GM12878 (cell line): ENCODE data around the gene TSKU. TPM values are rescaled to one million over a fixed set of nuclear protein-coding genes. Genes with fewer than 3 reads are reported as not detected.

Source experiments
- ATAC-seq: fragments of 200-7000 bp; cut with Tn5 transposase; 3 replicates; pipeline ENCODE4 v1.9.1; 2020; ENCODE audit warnings: mild to moderate bottlenecking, moderate library complexity
- BruUV-seq: library from RNA; stranded (reverse); fragments of 400-500 nt; replicated peaks from 2 replicates; lab custom pipeline; 2021; lab: Mats Ljungman, UMichigan
- CTCF ChIA-PET: fragments of 300-600 bp; sonication (Branson Sonifier 250); formaldehyde crosslinking; extraction: SDS; loops from one replicate; lab custom pipeline; 2021; ENCODE audit warnings: inconsistent platforms; lab: Yijun Ruan, JAX
- POLR2A ChIA-PET: fragments of 350-600 bp; formaldehyde crosslinking; extraction: SDS; loops from one replicate; lab custom pipeline; 2021; ENCODE audit warnings: inconsistent platforms; lab: Charles Lee
- RAD21 ChIA-PET: fragments of 300-600 bp; sonication (Branson Sonifier 250); formaldehyde crosslinking; loops from one replicate; lab custom pipeline; 2023; ENCODE audit warnings: antibody characterized with exemption; ENCODE audit not compliant: unreplicated experiment; lab: Charles Lee
- SMC1A ChIA-PET: fragments of 300-600 bp; sonication (Branson Sonifier 250); formaldehyde crosslinking; loops from one replicate; lab custom pipeline; 2023; ENCODE audit not compliant: unreplicated experiment, uncharacterized antibody; lab: Charles Lee
- DNase-seq: peaks from one replicate; pipeline ENCODE4 v3.0.0-alpha.2; 2011; ENCODE audit warnings: low read depth, low spot score
- FAIRE-seq: peaks from 3 replicates; lab custom pipeline; 2011; peaks lifted over from hg19 to GRCh38; lab: Jason Lieb, UNC
- H2AFZ ChIP-seq: 2 replicates; pipeline ENCODE4 v1.6.0; 2011; ENCODE audit warnings: low read depth, low read length, control low read depth; ENCODE audit not compliant: control insufficient read depth
- H3K27ac ChIP-seq: 2 replicates; pipeline ENCODE4 v1.5.1; 2011; ENCODE audit warnings: control low read depth; ENCODE audit not compliant: control insufficient read depth, insufficient read depth
- H3K27me3 ChIP-seq, 2 experiments: replicated peaks in 1 of 2; 2 replicates each; pipeline versions ENCODE4 v1.6.0 to v1.6.1; 2011; ENCODE audit warnings: low read length in 1 of 2; ENCODE audit not compliant: control insufficient read depth in 2 of 2, insufficient read depth in 2 of 2
- H3K36me3 ChIP-seq, 2 experiments: 2 replicates each; pipeline ENCODE4 v1.5.1; 2011; ENCODE audit warnings: low read length in 1 of 2; ENCODE audit not compliant: control insufficient read depth in 2 of 2, insufficient read depth in 2 of 2
- H3K4me1 ChIP-seq: 2 replicates; pipeline ENCODE4 v1.6.1; 2011; ENCODE audit warnings: mild to moderate bottlenecking, low read length, moderate library complexity, mixed read lengths; ENCODE audit not compliant: control insufficient read depth, insufficient read depth
- H3K4me2 ChIP-seq: 2 replicates; pipeline ENCODE4 v1.6.0; 2011; ENCODE audit warnings: control low read depth; ENCODE audit not compliant: control insufficient read depth, insufficient read depth
- H3K4me3 ChIP-seq: fragments of 200-600 bp; sonication (generic); 2 replicates; pipeline ENCODE4 v1.5.1; 2016
- H3K79me2 ChIP-seq: 2 replicates; pipeline ENCODE4 v1.6.0; 2011; ENCODE audit warnings: low read length; ENCODE audit not compliant: control insufficient read depth, insufficient read depth
- H3K9ac ChIP-seq: 2 replicates; pipeline ENCODE4 v1.8.0; 2011; ENCODE audit warnings: low read length, control low read depth, mixed read lengths; ENCODE audit not compliant: control insufficient read depth, insufficient read depth
- H3K9me3 ChIP-seq: replicated peaks from 3 replicates; pipeline ENCODE4 v1.5.1; 2011; ENCODE audit warnings: mild to moderate bottlenecking, low read length; ENCODE audit not compliant: control insufficient read depth, insufficient read depth
- H4K20me1 ChIP-seq: 2 replicates; pipeline ENCODE4 v1.6.0; 2011; ENCODE audit not compliant: control insufficient read depth, insufficient read depth
- CBFB ChIP-seq: IDR thresholded peaks from 2 replicates; pipeline ENCODE4 v1.6.1; 2016; ENCODE audit warnings: antibody characterized with exemption, low read depth
- EGR1 ChIP-seq, 2 experiments: IDR thresholded peaks; 1 replicate in 1 of 2; 2 replicates in 1 of 2; pipeline ENCODE4 v1.6.1; 2011 to 2012; ENCODE audit warnings: low read depth in 2 of 2, low read length in 2 of 2, borderline replicate concordance in 1 of 2, mild to moderate bottlenecking in 1 of 2, moderate library complexity in 1 of 2
- ESRRA ChIP-seq: IDR thresholded peaks from 2 replicates; pipeline ENCODE4 v1.6.1; 2012; ENCODE audit warnings: mild to moderate bottlenecking, low read length, improper control_type of control experiment
- FOXM1 ChIP-seq: IDR thresholded peaks from 2 replicates; pipeline ENCODE4 v1.6.1; 2012; ENCODE audit warnings: low read depth, mild to moderate bottlenecking, inconsistent platforms, low read length, moderate library complexity
- JUNB ChIP-seq: IDR thresholded peaks from 2 replicates; pipeline ENCODE4 v1.6.1; 2016; ENCODE audit warnings: antibody characterized with exemption, mild to moderate bottlenecking
- KDM1A ChIP-seq: fragments of 200-600 bp; sonication (generic); IDR thresholded peaks from 2 replicates; pipeline ENCODE4 v1.6.1; 2016; ENCODE audit warnings: borderline replicate concordance
- PML ChIP-seq: IDR thresholded peaks from 2 replicates; pipeline ENCODE4 v1.6.1; 2012; ENCODE audit warnings: low read length, inconsistent platforms
- SPI1 ChIP-seq: IDR thresholded peaks from 2 replicates; pipeline ENCODE4 v1.6.1; 2011; ENCODE audit warnings: low read depth, mild to moderate bottlenecking, low read length, moderate library complexity, borderline replicate concordance; ENCODE audit not compliant: insufficient read depth
- TCF7 ChIP-seq: IDR thresholded peaks from 2 replicates; pipeline ENCODE4 v1.6.1; 2014; ENCODE audit warnings: antibody characterized with exemption, borderline replicate concordance
- ZNF217 ChIP-seq: fragments of 450-650 bp; IDR thresholded peaks from 2 replicates; pipeline ENCODE4 v1.6.1; 2017; ENCODE audit warnings: antibody characterized with exemption, mild to moderate bottlenecking
- ZNF274 ChIP-seq: IDR thresholded peaks from one replicate; pipeline ENCODE4 v1.8.0; 2011; ENCODE audit not compliant: insufficient read length, insufficient read depth
- WGBS: methylation state at CpG from one replicate; pipeline ENCODE4 v1.1.6; 2016; ENCODE audit warnings: low lambda C conversion rate; ENCODE audit not compliant: insufficient replicate concordance, insufficient coverage; ENCODE audit errors: missing lambda C conversion rate; 5-methylcytosine and 5-hydroxymethylcytosine counted together
- in situ Hi-C: fragments of 300-500 bp; cut with MboI; formaldehyde crosslinking; loops from 9 replicates; pipeline ENCODE4 v1.14.3; 2018; ENCODE audit warnings: mixed read lengths
- intact Hi-C: fragments of 100-400 bp; cut with micrococcal nuclease; formaldehyde crosslinking; loops from one replicate; pipeline ENCODE4 v1.14.2; 2022; ENCODE audit not compliant: unreplicated experiment
- polyA plus RNA-seq, 11 experiments: library from polyadenylated mRNA; depleted of rRNA in 4 of 11; unstranded in 6 of 11; stranded (reverse) in 5 of 11; fragments of >200 nt; fragmentation: Nextera tagmentation in 4 of 11; fragmentation: Illumina TruSeq in 1 of 11; extraction: Ambion mirVana in 4 of 11; extraction: Trizol in 1 of 11; gene quantifications; 1 replicate in 1 of 11; 2 replicates in 10 of 11; pipeline versions ENCODE4 v1.2.1 to v1.2.3, GENCODE V29; 2011 to 2016; ENCODE audit warnings: inconsistent platforms in 2 of 11, missing spikeins in 2 of 11, low read depth in 1 of 11
- total RNA-seq, 4 experiments: library from RNA; depleted of rRNA in 3 of 4; stranded (reverse); fragments of >200 nt in 3 of 4; fragmentation: Illumina TruSeq in 1 of 4; extraction: Trizol in 1 of 4; gene quantifications; 2 replicates each; pipeline versions ENCODE4 v1.2.1 to v1.2.3, GENCODE V29; 2013 to 2021
- TF ChIP-seq, protein P1 (sequence below): fragments of 150-350 bp; IDR thresholded peaks from 2 replicates; pipeline ENCODE4 v1.6.1; 2016; ENCODE audit warnings: low read depth, low read length

TSKU gene
- total and polyA plus RNA-seq, 10 of the 15 experiments (the other 5 are each of a cell fraction or from before 2014, with no cell fraction given), result 0.04 to 1.5 (median 0.62) TPM

- H3K36me3 ChIP-seq, result no peaks in the 10 kb centered on the region
- FAIRE-seq, result no peak
- 27% methylated on average over 5 of the region's 5 CpGs for WGBS
- H3K4me1 ChIP-seq, result no peaks in the 10 kb centered on the region; the same call in 1 of the 2 replicates
- ChIA-PET RAD21 (no interaction called here), CTCF (interaction anchor here (1.2 kb wide), 1 partner anchor 63 kb away, joined by 3 read pairs; no protein-coding TSS in a partner anchor)
- TF ChIP-seq, protein P1, sequence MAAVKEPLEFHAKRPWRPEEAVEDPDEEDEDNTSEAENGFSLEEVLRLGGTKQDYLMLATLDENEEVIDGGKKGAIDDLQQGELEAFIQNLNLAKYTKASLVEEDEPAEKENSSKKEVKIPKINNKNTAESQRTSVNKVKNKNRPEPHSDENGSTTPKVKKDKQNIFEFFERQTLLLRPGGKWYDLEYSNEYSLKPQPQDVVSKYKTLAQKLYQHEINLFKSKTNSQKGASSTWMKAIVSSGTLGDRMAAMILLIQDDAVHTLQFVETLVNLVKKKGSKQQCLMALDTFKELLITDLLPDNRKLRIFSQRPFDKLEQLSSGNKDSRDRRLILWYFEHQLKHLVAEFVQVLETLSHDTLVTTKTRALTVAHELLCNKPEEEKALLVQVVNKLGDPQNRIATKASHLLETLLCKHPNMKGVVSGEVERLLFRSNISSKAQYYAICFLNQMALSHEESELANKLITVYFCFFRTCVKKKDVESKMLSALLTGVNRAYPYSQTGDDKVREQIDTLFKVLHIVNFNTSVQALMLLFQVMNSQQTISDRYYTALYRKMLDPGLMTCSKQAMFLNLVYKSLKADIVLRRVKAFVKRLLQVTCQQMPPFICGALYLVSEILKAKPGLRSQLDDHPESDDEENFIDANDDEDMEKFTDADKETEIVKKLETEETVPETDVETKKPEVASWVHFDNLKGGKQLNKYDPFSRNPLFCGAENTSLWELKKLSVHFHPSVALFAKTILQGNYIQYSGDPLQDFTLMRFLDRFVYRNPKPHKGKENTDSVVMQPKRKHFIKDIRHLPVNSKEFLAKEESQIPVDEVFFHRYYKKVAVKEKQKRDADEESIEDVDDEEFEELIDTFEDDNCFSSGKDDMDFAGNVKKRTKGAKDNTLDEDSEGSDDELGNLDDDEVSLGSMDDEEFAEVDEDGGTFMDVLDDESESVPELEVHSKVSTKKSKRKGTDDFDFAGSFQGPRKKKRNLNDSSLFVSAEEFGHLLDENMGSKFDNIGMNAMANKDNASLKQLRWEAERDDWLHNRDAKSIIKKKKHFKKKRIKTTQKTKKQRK, result no peak
- no peak for TF ChIP-seq ESRRA
- TF ChIP-seq PML, result no peak
- no peak for TF ChIP-seq FOXM1
- no peak for TF ChIP-seq ZNF274
- TF ChIP-seq SPI1, result no peak
- no peak for TF ChIP-seq ZNF217
- TF ChIP-seq CBFB, result no peak
- no peak for TF ChIP-seq EGR1 (IDR thresholded peaks at IDR 0.05; ENCODE audit: borderline replicate concordance in 1 of 2, low read depth in 2 of 2, low read length in 2 of 2)
- no peak for TF ChIP-seq TCF7
- TF ChIP-seq KDM1A, result no peak
- TF ChIP-seq JUNB, result no peak
- TF ChIP-seq, all 136 proteins: peak for 0
- POLR2A ChIA-PET, result no interaction called here
- Histone ChIP-seq H3K9ac (no peak overlapping the region), H3K27ac (no peak overlapping the region), H3K9me3 (no peaks in the 10 kb centered on the region), H2AFZ (no peak overlapping the region), H3K27me3 (peaks cover 0 to 1% of the 10 kb centered on the region in 2 experiments; a peak in 3 of 4 replicates), H4K20me1 (no peaks in the 10 kb centered on the region; the same call in 1 of the 2 replicates), H3K4me2 (no peak overlapping the region), H3K79me2 (no peaks in the 10 kb centered on the region), H3K4me3 (no peak overlapping the region)
- SMC1A ChIA-PET, result no interaction called here
- no TSS peak for BruUV-seq
- in situ Hi-C loops (no loop called here), intact Hi-C loops (no loop called here)
- ATAC-seq (no peak), DNase-seq (no peak)
Measured at GRCh38 chr11:76762867-76763572, 20.1 kb upstream of the TSKU start.
